SK-N-SH treated with all-trans-retinoic acid at 6 μM for 48 hours (cell line): Measurements from ENCODE around the gene C3orf85.

Source experiments
- ESRRG ChIP-seq: fragments of 250-450 bp; sonication (Bioruptor Pico); IDR thresholded peaks from 2 replicates; pipeline ENCODE4 v1.6.1; 2021; ENCODE audit warnings: mild to moderate bottlenecking
- GLIS3 ChIP-seq: fragments of 250-450 bp; sonication (Bioruptor Pico); IDR thresholded peaks from 2 replicates; pipeline ENCODE4 v1.5.0; 2020; ENCODE audit warnings: mild to moderate bottlenecking, moderate library complexity
- POU6F1 ChIP-seq: fragments of 250-450 bp; sonication (Bioruptor Pico); IDR thresholded peaks from 2 replicates; pipeline ENCODE4 v1.8.0; 2021; ENCODE audit warnings: low read depth, mild to moderate bottlenecking, moderate library complexity, borderline replicate concordance
- PPARA ChIP-seq: fragments of 250-450 bp; sonication (Bioruptor Pico); IDR thresholded peaks from 2 replicates; pipeline ENCODE4 v1.5.0; 2020; ENCODE audit warnings: mild to moderate bottlenecking, borderline replicate concordance
- RARB ChIP-seq: fragments of 250-450 bp; sonication (Bioruptor Pico); IDR thresholded peaks from 2 replicates; pipeline ENCODE4 v1.8.0; 2021; ENCODE audit warnings: mild to moderate bottlenecking, moderate library complexity
- TCF4 ChIP-seq: fragments of 250-450 bp; sonication (Bioruptor Pico); IDR thresholded peaks from 2 replicates; pipeline ENCODE4 v1.8.0; 2021; ENCODE audit warnings: mild to moderate bottlenecking, moderate library complexity, borderline replicate concordance
- TOX ChIP-seq: fragments of 250-450 bp; sonication (Bioruptor Pico); IDR thresholded peaks from 2 replicates; pipeline ENCODE4 v1.8.0; 2021; ENCODE audit warnings: mild to moderate bottlenecking, moderate library complexity, borderline replicate concordance
- ZFP3 ChIP-seq: fragments of 250-450 bp; sonication (Bioruptor Pico); IDR thresholded peaks from 2 replicates; pipeline ENCODE4 v1.5.0; 2020; ENCODE audit warnings: mild to moderate bottlenecking, moderate library complexity
- ZNF70 ChIP-seq: fragments of 450-650 bp; formaldehyde crosslinking; IDR thresholded peaks from 2 replicates; pipeline ENCODE4 v1.5.0; 2020; ENCODE audit warnings: mild to moderate bottlenecking, moderate library complexity
- ZNF8 ChIP-seq: fragments of 450-650 bp; formaldehyde crosslinking; IDR thresholded peaks from 2 replicates; pipeline ENCODE4 v1.5.0; 2020; ENCODE audit warnings: mild to moderate bottlenecking, moderate library complexity
- TF ChIP-seq, protein P1 (sequence below): fragments of 250-450 bp; sonication (Bioruptor Pico); IDR thresholded peaks from 2 replicates; pipeline ENCODE4 v1.5.1; 2021; ENCODE audit warnings: mild to moderate bottlenecking, moderate library complexity
- TF ChIP-seq, protein P2 (sequence below): fragments of 250-450 bp; sonication (Bioruptor Pico); IDR thresholded peaks from 2 replicates; pipeline ENCODE4 v1.8.0; 2020; ENCODE audit warnings: mild to moderate bottlenecking, moderate library complexity, borderline replicate concordance
- TF ChIP-seq, protein P3 (sequence below): fragments of 250-450 bp; sonication (Bioruptor Pico); IDR thresholded peaks from 2 replicates; pipeline ENCODE4 v1.5.0; 2020; ENCODE audit warnings: mild to moderate bottlenecking, moderate library complexity

DNA sequence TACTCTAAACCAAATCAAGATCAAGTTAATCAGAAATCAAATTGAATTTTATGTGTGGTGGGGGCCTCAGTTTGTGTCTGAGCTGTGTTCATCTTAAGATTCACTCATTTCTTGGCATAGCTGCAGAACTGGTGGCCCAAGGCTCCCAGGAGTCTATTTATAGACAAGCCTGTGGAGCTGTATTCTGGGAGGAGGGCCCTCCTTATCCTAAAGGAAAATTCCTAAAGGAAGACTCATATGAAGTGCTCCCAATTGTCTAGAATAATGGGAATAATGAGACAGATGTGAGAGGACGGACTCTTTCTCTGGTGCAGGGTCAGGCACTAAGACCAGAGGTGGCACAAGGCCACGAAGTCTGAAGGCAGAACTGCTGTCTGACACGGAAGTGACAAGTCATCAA is 38.9 kb downstream of the C3orf85 start:
- TF ChIP-seq POU6F1 (CRISPR knock-in tag) (no peak), ZNF8 (CRISPR knock-in tag) (no peak), GLIS3 (CRISPR knock-in tag) (no peak), ZFP3 (no peak), RARB (CRISPR knock-in tag) (no peak), PPARA (CRISPR knock-in tag) (no peak), ESRRG (CRISPR knock-in tag) (no peak), TCF4 (CRISPR knock-in tag) (no peak), ZNF70 (CRISPR knock-in tag) (no peak), TOX (no peak)
- TF ChIP-seq, protein P1, sequence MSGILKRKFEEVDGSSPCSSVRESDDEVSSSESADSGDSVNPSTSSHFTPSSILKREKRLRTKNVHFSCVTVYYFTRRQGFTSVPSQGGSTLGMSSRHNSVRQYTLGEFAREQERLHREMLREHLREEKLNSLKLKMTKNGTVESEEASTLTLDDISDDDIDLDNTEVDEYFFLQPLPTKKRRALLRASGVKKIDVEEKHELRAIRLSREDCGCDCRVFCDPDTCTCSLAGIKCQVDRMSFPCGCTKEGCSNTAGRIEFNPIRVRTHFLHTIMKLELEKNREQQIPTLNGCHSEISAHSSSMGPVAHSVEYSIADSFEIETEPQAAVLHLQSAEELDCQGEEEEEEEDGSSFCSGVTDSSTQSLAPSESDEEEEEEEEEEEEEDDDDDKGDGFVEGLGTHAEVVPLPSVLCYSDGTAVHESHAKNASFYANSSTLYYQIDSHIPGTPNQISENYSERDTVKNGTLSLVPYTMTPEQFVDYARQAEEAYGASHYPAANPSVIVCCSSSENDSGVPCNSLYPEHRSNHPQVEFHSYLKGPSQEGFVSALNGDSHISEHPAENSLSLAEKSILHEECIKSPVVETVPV (CRISPR knock-in tag): no peak
- TF ChIP-seq, protein P2, sequence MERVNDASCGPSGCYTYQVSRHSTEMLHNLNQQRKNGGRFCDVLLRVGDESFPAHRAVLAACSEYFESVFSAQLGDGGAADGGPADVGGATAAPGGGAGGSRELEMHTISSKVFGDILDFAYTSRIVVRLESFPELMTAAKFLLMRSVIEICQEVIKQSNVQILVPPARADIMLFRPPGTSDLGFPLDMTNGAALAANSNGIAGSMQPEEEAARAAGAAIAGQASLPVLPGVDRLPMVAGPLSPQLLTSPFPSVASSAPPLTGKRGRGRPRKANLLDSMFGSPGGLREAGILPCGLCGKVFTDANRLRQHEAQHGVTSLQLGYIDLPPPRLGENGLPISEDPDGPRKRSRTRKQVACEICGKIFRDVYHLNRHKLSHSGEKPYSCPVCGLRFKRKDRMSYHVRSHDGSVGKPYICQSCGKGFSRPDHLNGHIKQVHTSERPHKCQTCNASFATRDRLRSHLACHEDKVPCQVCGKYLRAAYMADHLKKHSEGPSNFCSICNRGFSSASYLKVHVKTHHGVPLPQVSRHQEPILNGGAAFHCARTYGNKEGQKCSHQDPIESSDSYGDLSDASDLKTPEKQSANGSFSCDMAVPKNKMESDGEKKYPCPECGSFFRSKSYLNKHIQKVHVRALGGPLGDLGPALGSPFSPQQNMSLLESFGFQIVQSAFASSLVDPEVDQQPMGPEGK (CRISPR knock-in tag): no peak
- TF ChIP-seq, protein P3, sequence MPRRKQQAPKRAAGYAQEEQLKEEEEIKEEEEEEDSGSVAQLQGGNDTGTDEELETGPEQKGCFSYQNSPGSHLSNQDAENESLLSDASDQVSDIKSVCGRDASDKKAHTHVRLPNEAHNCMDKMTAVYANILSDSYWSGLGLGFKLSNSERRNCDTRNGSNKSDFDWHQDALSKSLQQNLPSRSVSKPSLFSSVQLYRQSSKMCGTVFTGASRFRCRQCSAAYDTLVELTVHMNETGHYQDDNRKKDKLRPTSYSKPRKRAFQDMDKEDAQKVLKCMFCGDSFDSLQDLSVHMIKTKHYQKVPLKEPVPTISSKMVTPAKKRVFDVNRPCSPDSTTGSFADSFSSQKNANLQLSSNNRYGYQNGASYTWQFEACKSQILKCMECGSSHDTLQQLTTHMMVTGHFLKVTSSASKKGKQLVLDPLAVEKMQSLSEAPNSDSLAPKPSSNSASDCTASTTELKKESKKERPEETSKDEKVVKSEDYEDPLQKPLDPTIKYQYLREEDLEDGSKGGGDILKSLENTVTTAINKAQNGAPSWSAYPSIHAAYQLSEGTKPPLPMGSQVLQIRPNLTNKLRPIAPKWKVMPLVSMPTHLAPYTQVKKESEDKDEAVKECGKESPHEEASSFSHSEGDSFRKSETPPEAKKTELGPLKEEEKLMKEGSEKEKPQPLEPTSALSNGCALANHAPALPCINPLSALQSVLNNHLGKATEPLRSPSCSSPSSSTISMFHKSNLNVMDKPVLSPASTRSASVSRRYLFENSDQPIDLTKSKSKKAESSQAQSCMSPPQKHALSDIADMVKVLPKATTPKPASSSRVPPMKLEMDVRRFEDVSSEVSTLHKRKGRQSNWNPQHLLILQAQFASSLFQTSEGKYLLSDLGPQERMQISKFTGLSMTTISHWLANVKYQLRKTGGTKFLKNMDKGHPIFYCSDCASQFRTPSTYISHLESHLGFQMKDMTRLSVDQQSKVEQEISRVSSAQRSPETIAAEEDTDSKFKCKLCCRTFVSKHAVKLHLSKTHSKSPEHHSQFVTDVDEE (CRISPR knock-in tag): no peak
